ENCODE data around the gene ALX4. TPM values are rescaled to one million over a fixed set of nuclear protein-coding genes. Genes with fewer than 3 reads are reported as not detected.

The ALX4 gene
- polyA plus RNA-seq, 2 donors = under 0.01 TPM; not detected in 1

- H3K9me3 ChIP-seq (ENCODE audit: control insufficient read depth in 2 of 2, insufficient read depth in 1 of 2, low read depth in 1 of 2, low read length in 1 of 2) = no peaks in the 10 kb centered on the region
- H3K36me3 ChIP-seq (ENCODE audit: control insufficient read depth in 2 of 2, insufficient read depth in 2 of 2, low read length in 1 of 2) = peaks cover 5% of the 10 kb centered on the region in 2 donors
- no peaks in the 10 kb centered on the region for H3K4me1 ChIP-seq (ENCODE audit: control insufficient read depth in 2 of 2, insufficient read depth in 2 of 2, low read length in 1 of 2)
- no peak overlapping the region for H3K4me3 ChIP-seq (ENCODE audit: low read depth in 1 of 2, low read length in 2 of 2)
- no peak overlapping the region for H3K27ac ChIP-seq (ENCODE audit: low read depth in 2 of 2, low read length in 1 of 2)
- H3K27me3 ChIP-seq (ENCODE audit: control insufficient read depth in 1 of 2, insufficient read depth in 2 of 2, low read length in 2 of 2) = no peaks in the 10 kb centered on the region
- 72 to 76% methylated on average over 6 of the region's 6 CpGs for WGBS, 2 donors
Measured at GRCh38 chr11:44243595-44244343, 66.2 kb downstream of the ALX4 start.

- WGBS, 2 donors = 81% methylated on average over 5 of the region's 5 CpGs
- no peak overlapping the region for H3K4me3 ChIP-seq (ENCODE audit: low read depth in 1 of 2, low read length in 2 of 2)
- H3K27ac ChIP-seq (ENCODE audit: low read depth in 2 of 2, low read length in 1 of 2) = no peak overlapping the region
- peaks cover 5% of the 10 kb centered on the region in 2 donors for H3K36me3 ChIP-seq (ENCODE audit: control insufficient read depth in 2 of 2, insufficient read depth in 2 of 2, low read length in 1 of 2)
- no peaks in the 10 kb centered on the region for H3K4me1 ChIP-seq (ENCODE audit: control insufficient read depth in 2 of 2, insufficient read depth in 2 of 2, low read length in 1 of 2)
- H3K9me3 ChIP-seq (ENCODE audit: control insufficient read depth in 2 of 2, insufficient read depth in 1 of 2, low read depth in 1 of 2, low read length in 1 of 2) = no peaks in the 10 kb centered on the region
- no peaks in the 10 kb centered on the region for H3K27me3 ChIP-seq (ENCODE audit: control insufficient read depth in 1 of 2, insufficient read depth in 2 of 2, low read length in 2 of 2)
Measured at GRCh38 chr11:44243086-44243485, 66.9 kb downstream of the ALX4 start.

GRCh38 chr11:44241851-44242250 lies 68.1 kb downstream of the ALX4 start:
- H3K4me1 ChIP-seq (ENCODE audit: control insufficient read depth in 2 of 2, insufficient read depth in 2 of 2, low read length in 1 of 2) = no peaks in the 10 kb centered on the region
- H3K36me3 ChIP-seq (ENCODE audit: control insufficient read depth in 2 of 2, insufficient read depth in 2 of 2, low read length in 1 of 2) = peaks cover 5% of the 10 kb centered on the region in 2 donors
- no peaks in the 10 kb centered on the region for H3K27me3 ChIP-seq (ENCODE audit: control insufficient read depth in 1 of 2, insufficient read depth in 2 of 2, low read length in 2 of 2)
- no peak overlapping the region for H3K27ac ChIP-seq (ENCODE audit: low read depth in 2 of 2, low read length in 1 of 2)
- no peaks in the 10 kb centered on the region for H3K9me3 ChIP-seq (ENCODE audit: control insufficient read depth in 2 of 2, insufficient read depth in 1 of 2, low read depth in 1 of 2, low read length in 1 of 2)
- 95 to 96% methylated on average over 6 of the region's 6 CpGs for WGBS, 2 donors
- H3K4me3 ChIP-seq (ENCODE audit: low read depth in 1 of 2, low read length in 2 of 2) = no peak overlapping the region

- no peak overlapping the region for H3K4me3 ChIP-seq (ENCODE audit: low read depth in 1 of 2, low read length in 2 of 2)
- H3K4me1 ChIP-seq (ENCODE audit: control insufficient read depth in 2 of 2, insufficient read depth in 2 of 2, low read length in 1 of 2) = no peaks in the 10 kb centered on the region
- H3K36me3 ChIP-seq (ENCODE audit: control insufficient read depth in 2 of 2, insufficient read depth in 2 of 2, low read length in 1 of 2) = peaks cover 5 to 12% of the 10 kb centered on the region in 2 donors
- no peak overlapping the region for H3K27ac ChIP-seq (ENCODE audit: low read depth in 2 of 2, low read length in 1 of 2)
- no peaks in the 10 kb centered on the region for H3K9me3 ChIP-seq (ENCODE audit: control insufficient read depth in 2 of 2, insufficient read depth in 1 of 2, low read depth in 1 of 2, low read length in 1 of 2)
- H3K27me3 ChIP-seq (ENCODE audit: control insufficient read depth in 1 of 2, insufficient read depth in 2 of 2, low read length in 2 of 2) = no peaks in the 10 kb centered on the region
- WGBS, 2 donors = 92 to 94% methylated on average over 1 of the region's 1 CpG
Measured at GRCh38 chr11:44237156-44237555, 72.8 kb downstream of the ALX4 start.

- Histone ChIP-seq H3K4me3 (ENCODE audit: low read depth in 1 of 2, low read length in 2 of 2) (no peak overlapping the region), H3K27me3 (ENCODE audit: control insufficient read depth in 1 of 2, insufficient read depth in 2 of 2, low read length in 2 of 2) (no peaks in the 10 kb centered on the region), H3K9me3 (ENCODE audit: control insufficient read depth in 2 of 2, insufficient read depth in 1 of 2, low read depth in 1 of 2, low read length in 1 of 2) (no peaks in the 10 kb centered on the region), H3K36me3 (ENCODE audit: control insufficient read depth in 2 of 2, insufficient read depth in 2 of 2, low read length in 1 of 2) (peaks cover 5 to 7% of the 10 kb centered on the region in 2 donors), H3K27ac (ENCODE audit: low read depth in 2 of 2, low read length in 1 of 2) (no peak overlapping the region), H3K4me1 (ENCODE audit: control insufficient read depth in 2 of 2, insufficient read depth in 2 of 2, low read length in 1 of 2) (no peaks in the 10 kb centered on the region)
- WGBS, 2 donors = 89 to 95% methylated on average over 2 of the region's 2 CpGs
Measured at GRCh38 chr11:44236296-44236695, 73.6 kb downstream of the ALX4 start.

- 82 to 86% methylated on average over 8 of the region's 8 CpGs for WGBS, 2 donors
- H3K27me3 ChIP-seq (ENCODE audit: control insufficient read depth in 1 of 2, insufficient read depth in 2 of 2, low read length in 2 of 2) = no peaks in the 10 kb centered on the region
- H3K9me3 ChIP-seq (ENCODE audit: control insufficient read depth in 2 of 2, insufficient read depth in 1 of 2, low read depth in 1 of 2, low read length in 1 of 2) = no peaks in the 10 kb centered on the region
- peaks cover 5 to 7% of the 10 kb centered on the region in 2 donors for H3K36me3 ChIP-seq (ENCODE audit: control insufficient read depth in 2 of 2, insufficient read depth in 2 of 2, low read length in 1 of 2)
- H3K27ac ChIP-seq (ENCODE audit: low read depth in 2 of 2, low read length in 1 of 2) = no peak overlapping the region
- H3K4me1 ChIP-seq (ENCODE audit: control insufficient read depth in 2 of 2, insufficient read depth in 2 of 2, low read length in 1 of 2) = no peaks in the 10 kb centered on the region
- H3K4me3 ChIP-seq (ENCODE audit: low read depth in 1 of 2, low read length in 2 of 2) = no peak overlapping the region
Measured at GRCh38 chr11:44235765-44236201, 74.2 kb downstream of the ALX4 start.

GRCh38 chr11:44229624-44230023 lies 80.3 kb downstream of the ALX4 start:
- Histone ChIP-seq H3K4me3 (ENCODE audit: low read depth in 1 of 2, low read length in 2 of 2) (no peak overlapping the region), H3K36me3 (ENCODE audit: control insufficient read depth in 2 of 2, insufficient read depth in 2 of 2, low read length in 1 of 2) (peaks cover 0 to 2% of the 10 kb centered on the region in 2 donors), H3K4me1 (ENCODE audit: control insufficient read depth in 2 of 2, insufficient read depth in 2 of 2, low read length in 1 of 2) (no peaks in the 10 kb centered on the region), H3K27me3 (ENCODE audit: control insufficient read depth in 1 of 2, insufficient read depth in 2 of 2, low read length in 2 of 2) (no peaks in the 10 kb centered on the region), H3K27ac (ENCODE audit: low read depth in 2 of 2, low read length in 1 of 2) (no peak overlapping the region), H3K9me3 (ENCODE audit: control insufficient read depth in 2 of 2, insufficient read depth in 1 of 2, low read depth in 1 of 2, low read length in 1 of 2) (no peaks in the 10 kb centered on the region)
- 78 to 81% methylated on average over 3 of the region's 3 CpGs for WGBS, 2 donors

- Histone ChIP-seq H3K4me3 (ENCODE audit: low read depth in 1 of 2, low read length in 2 of 2) (no peak overlapping the region), H3K9me3 (ENCODE audit: control insufficient read depth in 2 of 2, insufficient read depth in 1 of 2, low read depth in 1 of 2, low read length in 1 of 2) (no peaks in the 10 kb centered on the region), H3K4me1 (ENCODE audit: control insufficient read depth in 2 of 2, insufficient read depth in 2 of 2, low read length in 1 of 2) (no peaks in the 10 kb centered on the region), H3K27ac (ENCODE audit: low read depth in 2 of 2, low read length in 1 of 2) (no peak overlapping the region), H3K36me3 (ENCODE audit: control insufficient read depth in 2 of 2, insufficient read depth in 2 of 2, low read length in 1 of 2) (peaks cover 0 to 2% of the 10 kb centered on the region in 2 donors), H3K27me3 (ENCODE audit: control insufficient read depth in 1 of 2, insufficient read depth in 2 of 2, low read length in 2 of 2) (no peaks in the 10 kb centered on the region)
- WGBS, 2 donors = 73 to 76% methylated on average over 4 of the region's 4 CpGs
Measured at GRCh38 chr11:44229098-44229497, 80.8 kb downstream of the ALX4 start.

GRCh38 chr11:44228379-44228778 lies 81.6 kb downstream of the ALX4 start:
- Histone ChIP-seq H3K27ac (ENCODE audit: low read depth in 2 of 2, low read length in 1 of 2) (no peak overlapping the region), H3K27me3 (ENCODE audit: control insufficient read depth in 1 of 2, insufficient read depth in 2 of 2, low read length in 2 of 2) (no peaks in the 10 kb centered on the region), H3K36me3 (ENCODE audit: control insufficient read depth in 2 of 2, insufficient read depth in 2 of 2, low read length in 1 of 2) (peaks cover 0 to 2% of the 10 kb centered on the region in 2 donors), H3K9me3 (ENCODE audit: control insufficient read depth in 2 of 2, insufficient read depth in 1 of 2, low read depth in 1 of 2, low read length in 1 of 2) (no peaks in the 10 kb centered on the region), H3K4me3 (ENCODE audit: low read depth in 1 of 2, low read length in 2 of 2) (no peak overlapping the region), H3K4me1 (ENCODE audit: control insufficient read depth in 2 of 2, insufficient read depth in 2 of 2, low read length in 1 of 2) (no peaks in the 10 kb centered on the region)
- 91 to 92% methylated on average over 6 of the region's 6 CpGs for WGBS, 2 donors

GRCh38 chr11:44226945-44227344 lies 83.0 kb downstream of the ALX4 start:
- Histone ChIP-seq H3K27me3 (ENCODE audit: control insufficient read depth in 1 of 2, insufficient read depth in 2 of 2, low read length in 2 of 2) (no peaks in the 10 kb centered on the region), H3K4me3 (ENCODE audit: low read depth in 1 of 2, low read length in 2 of 2) (no peak overlapping the region), H3K9me3 (ENCODE audit: control insufficient read depth in 2 of 2, insufficient read depth in 1 of 2, low read depth in 1 of 2, low read length in 1 of 2) (no peaks in the 10 kb centered on the region), H3K27ac (ENCODE audit: low read depth in 2 of 2, low read length in 1 of 2) (no peak overlapping the region), H3K4me1 (ENCODE audit: control insufficient read depth in 2 of 2, insufficient read depth in 2 of 2, low read length in 1 of 2) (no peaks in the 10 kb centered on the region), H3K36me3 (ENCODE audit: control insufficient read depth in 2 of 2, insufficient read depth in 2 of 2, low read length in 1 of 2) (peaks cover 0 to 2% of the 10 kb centered on the region in 2 donors)
- WGBS, 2 donors = 60 to 88% methylated on average over 4 of the region's 4 CpGs
